ENCODE results near the gene RIN3. TPM values are rescaled to one million over a fixed set of nuclear protein-coding genes. Genes with fewer than 3 reads are reported as not detected.

Gene RIN3
- total and polyA plus RNA-seq, 2 donors (not counting 3 experiments of a cell fraction or from before 2014, with no cell fraction given) = 5.1 to 20.8 TPM

- no peak for FAIRE-seq
- H3K27me3 ChIP-seq (ENCODE audit: control insufficient read depth in 2 of 2, insufficient read depth in 2 of 2, low read length in 2 of 2) = no peaks in the 10 kb centered on the region
- intact Hi-C loops (cut with micrococcal nuclease) = no loop called here
Measured at GRCh38 chr14:92525322-92526095, 11.9 kb downstream of the RIN3 start.

More at GRCh38 chr14:92525322-92526095, 11.9 kb downstream of the RIN3 start:
- Histone ChIP-seq H3K36me3 (ENCODE audit: control insufficient read depth in 2 of 2, extremely low read depth in 1 of 2, insufficient read depth in 2 of 2, low read length in 2 of 2) (no peaks in the 10 kb centered on the region), H3K79me2 (ENCODE audit: control insufficient read depth, insufficient read depth, low read length) (no peaks in the 10 kb centered on the region), H3K9me1 (replicated peaks; ENCODE audit: control insufficient read depth, extremely low read depth, insufficient read depth, low read length) (no peaks in the 10 kb centered on the region), H3K27ac (ENCODE audit: insufficient read depth, low read depth, low read length) (no peak overlapping the region), H3K4me1 (ENCODE audit: control insufficient read depth, extremely low read depth, insufficient read depth, low read length) (no peaks in the 10 kb centered on the region), H3K9ac (replicated peaks; ENCODE audit: extremely low read depth, insufficient read depth, low read length) (no peak overlapping the region), H3K4me3 (replicated peaks in 1 of 3; ENCODE audit: insufficient read depth in 1 of 3, low read depth in 1 of 3, low read length in 3 of 3) (no peak overlapping the region), H2AFZ (ENCODE audit: low read depth, low read length) (no peak overlapping the region), H4K20me1 (replicated peaks; ENCODE audit: control insufficient read depth, extremely low read depth, insufficient read depth, low read length) (no peaks in the 10 kb centered on the region), H3K4me2 (ENCODE audit: insufficient read depth, low read length) (no peak overlapping the region), H3K9me3 (replicated peaks; ENCODE audit: control insufficient read depth, insufficient read depth, low read length) (no peaks in the 10 kb centered on the region)
- dilution Hi-C loops (cut with MboI; ENCODE audit: extremely low pct_ligation_motif_present, low sequenced_read_pairs) = no loop called here
- TF ChIP-seq JUN (IDR thresholded peaks at IDR 0.05; ENCODE audit: borderline replicate concordance, insufficient read depth, insufficient read length, low read depth) (no peak), MYC (IDR thresholded peaks at IDR 0.05; ENCODE audit: low read depth, low read length) (no peak), GATA2 (IDR thresholded peaks at IDR 0.05; ENCODE audit: insufficient read depth, insufficient read length, low read depth, low read length) (no peak), FOS (IDR thresholded peaks at IDR 0.05; ENCODE audit: borderline replicate concordance, insufficient read depth, low read length) (no peak), CTCF (IDR thresholded peaks at IDR 0.05; ENCODE audit: extremely low read depth in 1 of 2, insufficient read depth in 1 of 2, low read depth in 1 of 2, low read length in 2 of 2) (no peak), MAX (IDR thresholded peaks at IDR 0.05; ENCODE audit: insufficient read depth, insufficient read length) (no peak), EZH2 (IDR thresholded peaks at IDR 0.05; ENCODE audit: borderline replicate concordance, low read depth, low read length, severe bottlenecking) (no peak), POLR2AphosphoS5 (IDR thresholded peaks at IDR 0.05; ENCODE audit: insufficient read depth, low read depth, low read length) (no peak), POLR2A (IDR thresholded peaks at IDR 0.05; ENCODE audit: low read depth, low read length) (no peak)
- ChIA-PET POLR2A (no interaction called here), CTCF (interaction anchor here (1.4 kb wide), 1 partner anchor 10 kb away, joined by 4 read pairs; no protein-coding TSS in a partner anchor)
- DNase-seq (ENCODE audit: low read depth, low spot score) = no peak
- BruUV-seq (replicated peaks) = no TSS peak
